ENCODE data around the gene TLCD1. TPM values are rescaled to one million over a fixed set of nuclear protein-coding genes. Genes with fewer than 3 reads are reported as not detected.

TLCD1 gene
- total RNA-seq, 1 experiment from 2014 or later: 7.1 TPM

GRCh38 chr17:28705074-28705659 lies 20.9 kb downstream of the TLCD1 start:
- Histone ChIP-seq H3F3A (ENCODE audit: low read length, unreplicated experiment) (no peaks in the 10 kb centered on the region), H3K27me3 (ENCODE audit: low read length) (no peaks in the 10 kb centered on the region), H3K36me3 (ENCODE audit: low read depth, low read length) (no peaks in the 10 kb centered on the region; the same call in 1 of the 2 replicates), H3K27ac (ENCODE audit: low read length) (no peak overlapping the region), H2AFZ (ENCODE audit: low read length) (no peak overlapping the region), H3K9me3 (ENCODE audit: low read length) (no peaks in the 10 kb centered on the region), H3K4me2 (ENCODE audit: low read length) (no peak overlapping the region), H4K20me1 (ENCODE audit: low read length) (no peaks in the 10 kb centered on the region), H3K79me2 (ENCODE audit: low read length) (no peaks in the 10 kb centered on the region), H3K9me2 (replicated peaks; ENCODE audit: low read length) (no peaks in the 10 kb centered on the region), H3K4me1 (ENCODE audit: insufficient read depth, low read length) (no peaks in the 10 kb centered on the region), H3K4me3 (ENCODE audit: low read length) (no peak overlapping the region), H3K9ac (ENCODE audit: low read length) (no peak overlapping the region)
- CTCF ChIA-PET: no interaction called here
- POLR2A ChIA-PET (ENCODE audit: unreplicated experiment): no interaction called here
- no peak for ATAC-seq
- TF ChIP-seq EZH2 (IDR thresholded peaks at IDR 0.05; ENCODE audit: low read length, unreplicated experiment) (no peak), EZH2phosphoT487 (IDR thresholded peaks at IDR 0.05; ENCODE audit: borderline replicate concordance, low read length) (no peak), CTCF (conservative IDR thresholded peaks at IDR 0.05; ENCODE audit: low read depth, low read length) (no peak)
- intact Hi-C loops (cut with micrococcal nuclease): no loop called here
- no peak for DNase-seq
- BruUV-seq (replicated peaks): no TSS peak

- no peak for ATAC-seq
- POLR2A ChIA-PET (ENCODE audit: unreplicated experiment): no interaction called here
- no TSS peak for BruUV-seq (replicated peaks)
These were observed 21.7 kb downstream of the TLCD1 start for GRCh38 chr17:28704219-28704858.

More at GRCh38 chr17:28704219-28704858, 21.7 kb downstream of the TLCD1 start:
- Histone ChIP-seq H4K20me1 (ENCODE audit: low read length) (no peaks in the 10 kb centered on the region), H3K79me2 (ENCODE audit: low read length) (no peaks in the 10 kb centered on the region), H3K36me3 (ENCODE audit: low read depth, low read length) (peaks cover 6% of the 10 kb centered on the region), H3K4me2 (ENCODE audit: low read length) (no peak overlapping the region), H3K4me1 (ENCODE audit: insufficient read depth, low read length) (no peaks in the 10 kb centered on the region), H3K9me3 (ENCODE audit: low read length) (no peaks in the 10 kb centered on the region), H3K27me3 (ENCODE audit: low read length) (no peaks in the 10 kb centered on the region), H3K9ac (ENCODE audit: low read length) (no peak overlapping the region), H3K27ac (ENCODE audit: low read length) (no peak overlapping the region), H3K9me2 (replicated peaks; ENCODE audit: low read length) (no peaks in the 10 kb centered on the region), H2AFZ (ENCODE audit: low read length) (no peak overlapping the region), H3F3A (ENCODE audit: low read length, unreplicated experiment) (no peaks in the 10 kb centered on the region), H3K4me3 (ENCODE audit: low read length) (no peak overlapping the region)
- no peak for TF ChIP-seq EZH2phosphoT487 (IDR thresholded peaks at IDR 0.05; ENCODE audit: borderline replicate concordance, low read length)
- no peak for TF ChIP-seq CTCF (conservative IDR thresholded peaks at IDR 0.05; ENCODE audit: low read depth, low read length)
- no peak for TF ChIP-seq EZH2 (IDR thresholded peaks at IDR 0.05; ENCODE audit: low read length, unreplicated experiment)
- DNase-seq: no peak
- intact Hi-C loops (cut with micrococcal nuclease): no loop called here
- CTCF ChIA-PET: no interaction called here

Data from PC-3 (cell line).